ENCODE measurements around the gene TMEM190.
A peak's percentile ranks its signal among the peaks of the same experiment; 100 is the strongest.

TMEM190 gene

GRCh38 chr19:55372316-55373081 is 4.1 kb upstream of the TMEM190 start:
- no peak for DNase-seq (ENCODE audit: low read depth)

GRCh38 chr19:55373306-55373992 is 3.2 kb upstream of the TMEM190 start:
- DNase-seq (ENCODE audit: low read depth), result no peak

GRCh38 chr19:55373993-55374757 is 2.5 kb upstream of the TMEM190 start:
- DNase-seq (ENCODE audit: low read depth), result no peak

- no peak for DNase-seq (ENCODE audit: low read depth)
Measured at GRCh38 chr19:55377356-55378131, 918 bp downstream of the TMEM190 start.

GRCh38 chr19:55379174-55379573 is 2.5 kb downstream of the TMEM190 start:
- no peak for DNase-seq (ENCODE audit: low read depth)

- no peak for DNase-seq (ENCODE audit: low read depth)
Measured at GRCh38 chr19:55382013-55382412, 5.4 kb downstream of the TMEM190 start.

- no peak for DNase-seq (ENCODE audit: low read depth)
Measured at GRCh38 chr19:55382522-55383054, 6.0 kb downstream of the TMEM190 start.

GRCh38 chr19:55383279-55384130 is 6.9 kb downstream of the TMEM190 start:
- DNase-seq (ENCODE audit: low read depth), result no peak

- no peak for DNase-seq (ENCODE audit: low read depth)
Measured at GRCh38 chr19:55384131-55384919, 7.7 kb downstream of the TMEM190 start, which contains the start of gene TMEM238. TMEM238 (minus strand) TSS chr19:55384292; CDS start chr19:55384259, 33 bp downstream.

- DNase-seq (ENCODE audit: low read depth), result peak; percentile 88
Measured at GRCh38 chr19:55384920-55385723, 8.5 kb downstream of the TMEM190 start.

GRCh38 chr19:55385724-55386492 is 9.3 kb downstream of the TMEM190 start, which contains the start of gene RPL28:
RPL28 (plus strand) TSS chr19:55385932; CDS start chr19:55386358, 426 bp downstream.
- DNase-seq (ENCODE audit: low read depth), result peak; percentile 95

GRCh38 chr19:55386493-55386971 is 9.9 kb downstream of the TMEM190 start:
- no peak for DNase-seq (ENCODE audit: low read depth)

GRCh38 chr19:55387736-55388497 is 11.3 kb downstream of the TMEM190 start:
- no peak for DNase-seq (ENCODE audit: low read depth)

GRCh38 chr19:55389386-55390317 is 13.0 kb downstream of the TMEM190 start:
- no peak for DNase-seq (ENCODE audit: low read depth)

GRCh38 chr19:55390461-55390880 is 13.8 kb downstream of the TMEM190 start:
- DNase-seq (ENCODE audit: low read depth), result no peak

GRCh38 chr19:55391191-55391670 is 14.6 kb downstream of the TMEM190 start:
- no peak for DNase-seq (ENCODE audit: low read depth)

Measured in activated T-helper 1 cell treated with Interleukin-2 at 50 U/mL for 16 hours (primary cell).